AG10803 (cell line): Measurements from ENCODE around the gene KIF25.

Source experiments
- DNase-seq: peaks from one replicate; pipeline ENCODE4 v3.0.0; 2010; ENCODE audit warnings: low read depth
- H3K4me3 ChIP-seq: 2 replicates; pipeline ENCODE4 v1.5.1; 2011; ENCODE audit warnings: mild to moderate bottlenecking, low read length, control low read depth
- TF ChIP-seq, protein P1 (sequence below): conservative IDR thresholded peaks from 2 replicates; pipeline ENCODE4 v1.5.1; 2011; ENCODE audit warnings: mild to moderate bottlenecking, low read length, control low read depth, inconsistent platforms

KIF25 gene

DNA sequence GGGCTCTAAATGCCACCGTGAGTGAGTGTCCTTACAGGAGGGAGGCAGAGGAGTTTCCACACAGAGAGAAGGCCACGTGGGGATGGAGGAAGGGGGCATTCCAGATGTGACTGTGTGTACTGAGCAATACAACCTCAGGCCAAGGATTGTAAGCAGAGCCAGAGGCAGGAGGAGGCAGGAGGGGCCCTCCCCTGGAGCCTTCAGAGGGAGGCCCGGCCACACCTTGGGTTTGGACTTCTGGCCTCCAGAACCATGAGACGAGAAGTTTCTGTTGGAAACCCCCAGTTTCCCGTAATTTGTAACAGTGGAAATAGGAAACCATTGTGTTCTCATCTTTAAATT is 9.3 kb upstream of the KIF25 start:
- DNase-seq: peak; percentile 13
- TF ChIP-seq, protein P1, sequence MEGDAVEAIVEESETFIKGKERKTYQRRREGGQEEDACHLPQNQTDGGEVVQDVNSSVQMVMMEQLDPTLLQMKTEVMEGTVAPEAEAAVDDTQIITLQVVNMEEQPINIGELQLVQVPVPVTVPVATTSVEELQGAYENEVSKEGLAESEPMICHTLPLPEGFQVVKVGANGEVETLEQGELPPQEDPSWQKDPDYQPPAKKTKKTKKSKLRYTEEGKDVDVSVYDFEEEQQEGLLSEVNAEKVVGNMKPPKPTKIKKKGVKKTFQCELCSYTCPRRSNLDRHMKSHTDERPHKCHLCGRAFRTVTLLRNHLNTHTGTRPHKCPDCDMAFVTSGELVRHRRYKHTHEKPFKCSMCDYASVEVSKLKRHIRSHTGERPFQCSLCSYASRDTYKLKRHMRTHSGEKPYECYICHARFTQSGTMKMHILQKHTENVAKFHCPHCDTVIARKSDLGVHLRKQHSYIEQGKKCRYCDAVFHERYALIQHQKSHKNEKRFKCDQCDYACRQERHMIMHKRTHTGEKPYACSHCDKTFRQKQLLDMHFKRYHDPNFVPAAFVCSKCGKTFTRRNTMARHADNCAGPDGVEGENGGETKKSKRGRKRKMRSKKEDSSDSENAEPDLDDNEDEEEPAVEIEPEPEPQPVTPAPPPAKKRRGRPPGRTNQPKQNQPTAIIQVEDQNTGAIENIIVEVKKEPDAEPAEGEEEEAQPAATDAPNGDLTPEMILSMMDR: no peak
- no peak overlapping the region for H3K4me3 ChIP-seq

DNA sequence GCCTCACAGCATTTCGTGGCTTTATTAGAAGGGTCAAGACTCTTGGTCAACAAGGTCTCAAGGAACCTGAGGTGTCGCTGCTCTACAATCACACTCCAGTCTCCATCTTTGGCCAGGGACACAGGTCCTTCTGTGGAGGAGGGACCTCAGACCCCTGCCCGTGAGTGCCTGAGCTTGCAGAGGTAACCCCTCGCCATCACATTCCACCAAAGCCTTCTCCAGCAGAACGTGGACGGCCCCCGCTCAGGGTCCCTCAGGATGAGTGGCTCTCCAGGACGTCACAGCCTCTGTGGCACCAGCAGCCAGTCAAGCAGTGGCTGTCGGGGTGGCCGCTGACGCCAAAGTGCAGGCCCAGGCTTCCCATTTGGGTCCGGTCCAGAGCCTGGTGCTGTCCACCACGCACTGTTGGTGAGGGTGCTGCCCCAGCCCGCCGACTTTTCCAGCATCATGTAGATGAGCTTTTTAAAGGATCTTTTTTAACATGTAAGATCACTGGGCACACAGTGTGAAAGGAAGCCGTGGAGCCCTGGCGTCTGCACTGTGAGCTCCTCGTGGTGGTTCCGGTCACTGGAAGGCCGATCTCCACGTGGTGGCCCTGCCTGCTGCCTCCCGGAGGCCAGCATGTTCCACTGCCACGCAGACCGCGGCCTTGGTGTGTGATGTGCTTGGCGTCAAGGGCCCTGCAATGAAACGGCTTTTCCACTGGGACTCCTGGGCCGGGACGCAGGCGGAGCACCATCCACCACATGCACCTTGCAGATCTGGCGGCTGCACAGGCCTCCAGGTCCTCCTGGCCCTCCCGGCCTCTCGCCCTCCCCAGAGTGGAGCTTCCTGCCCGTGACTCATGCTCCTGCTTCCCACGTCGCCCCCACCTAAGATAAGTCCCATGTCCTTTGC is 8.3 kb upstream of the KIF25 start:
- DNase-seq: no peak
- TF ChIP-seq, protein P1: no peak
- no peak overlapping the region for H3K4me3 ChIP-seq

DNA sequence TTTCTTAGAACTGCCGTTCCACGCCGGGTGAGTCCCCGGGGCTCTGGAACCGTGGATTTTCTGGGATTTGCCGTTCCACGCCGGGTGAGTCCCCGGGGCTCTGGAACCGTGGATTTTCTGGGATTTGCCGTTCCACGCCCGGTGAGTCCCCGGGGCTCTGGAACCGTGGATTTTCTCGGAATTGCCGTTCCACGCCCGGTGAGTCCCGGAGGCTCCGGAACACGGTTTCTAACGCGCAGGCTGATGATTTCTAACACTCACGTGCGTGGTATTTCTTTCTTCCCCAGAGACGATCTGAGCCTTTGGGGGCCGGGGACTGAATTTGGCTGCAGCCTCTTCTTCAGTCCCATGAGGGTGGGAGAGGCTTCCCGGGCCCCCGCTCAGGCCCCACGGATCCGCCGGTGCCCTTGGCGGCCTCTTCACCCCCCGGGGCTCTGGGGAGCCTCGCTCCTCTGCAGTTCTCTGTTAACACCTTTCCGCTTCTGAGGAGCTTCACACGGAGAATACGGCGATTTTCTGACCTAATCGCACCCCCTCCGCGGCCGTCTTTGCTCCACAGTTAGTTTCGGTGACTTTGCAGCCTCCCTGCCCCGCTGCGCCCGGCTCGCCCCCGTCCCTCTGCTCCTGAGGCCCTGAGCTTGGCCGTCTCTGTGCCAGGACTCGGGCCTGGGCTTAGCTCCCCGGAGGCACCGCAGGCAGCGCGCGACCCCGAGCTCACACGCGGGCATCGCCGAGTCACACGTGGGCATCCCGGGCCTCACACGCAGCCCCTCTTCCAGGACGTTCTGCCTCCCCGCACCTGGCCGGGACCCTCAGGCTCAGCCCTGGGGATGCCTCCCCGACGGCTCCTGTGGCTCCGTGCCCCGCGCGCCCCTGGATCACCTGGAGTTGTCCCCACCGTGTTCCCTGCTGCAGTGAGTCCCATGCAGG is 7.2 kb upstream of the KIF25 start:
- H3K4me3 ChIP-seq: no peak overlapping the region
- TF ChIP-seq, protein P1: no peak
- no peak for DNase-seq

DNA sequence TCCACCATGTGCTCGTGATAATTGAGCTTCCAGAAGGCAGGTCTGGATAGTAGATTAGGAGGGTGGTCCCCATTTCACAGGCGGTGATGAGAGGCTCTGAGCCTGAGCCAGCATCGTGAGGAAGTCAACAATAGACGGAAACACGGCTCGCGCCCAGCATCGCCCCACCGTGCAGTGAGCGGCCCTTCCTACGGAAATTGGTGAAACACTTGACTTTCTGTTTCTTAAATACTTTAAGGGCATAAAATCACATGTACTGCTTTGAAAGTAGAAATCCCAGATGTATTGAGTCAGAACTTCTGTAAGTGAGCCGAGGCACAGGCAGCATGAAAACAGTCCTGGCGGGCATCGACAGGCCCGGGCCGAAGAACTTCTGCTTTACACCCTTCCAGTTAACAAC is 4.3 kb upstream of the KIF25 start:
- DNase-seq: no peak
- TF ChIP-seq, protein P1: no peak
- no peak overlapping the region for H3K4me3 ChIP-seq

DNA sequence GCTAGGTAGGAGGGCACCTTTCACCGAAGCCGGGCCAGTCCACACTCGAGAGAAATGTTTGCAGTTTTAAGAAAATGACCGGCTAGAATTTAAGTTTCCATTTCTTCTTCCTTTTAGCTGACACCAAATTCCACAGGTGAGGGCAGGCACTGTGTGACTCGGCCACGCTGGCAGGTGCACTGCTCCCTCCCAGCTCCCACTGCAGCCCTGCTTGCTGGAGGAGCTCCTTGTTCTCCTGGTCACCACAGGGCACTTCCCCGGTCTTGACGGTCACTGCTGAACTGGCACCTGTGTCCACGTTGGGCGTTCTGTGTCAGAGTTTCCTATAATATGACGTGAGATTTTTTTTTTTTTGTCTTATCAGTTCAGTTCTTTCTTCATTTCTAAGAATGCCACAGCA is 3.6 kb upstream of the KIF25 start:
- TF ChIP-seq, protein P1: no peak
- H3K4me3 ChIP-seq: no peak overlapping the region

DNA sequence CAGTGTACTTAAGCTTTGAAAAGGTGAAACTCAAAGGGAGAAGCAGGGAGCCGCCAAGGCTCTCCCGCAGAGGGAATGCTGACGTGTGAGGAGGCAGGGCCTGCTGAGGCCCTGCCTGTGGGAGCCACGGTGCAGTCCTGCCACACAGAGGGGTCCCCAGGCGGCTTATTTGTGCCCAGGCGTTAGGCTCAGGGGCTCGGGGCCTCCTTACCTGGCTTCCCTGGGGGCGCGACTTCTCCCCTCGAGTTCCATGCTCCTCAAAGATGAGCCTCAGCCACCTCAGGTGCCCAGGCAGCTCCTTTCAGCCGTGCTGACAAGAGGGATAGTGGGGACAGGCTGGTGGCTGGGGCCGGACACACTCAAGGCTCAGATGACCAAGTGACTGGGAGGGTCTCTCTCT is 2.2 kb upstream of the KIF25 start:
- TF ChIP-seq, protein P1: no peak
- no peak for DNase-seq
- no peak overlapping the region for H3K4me3 ChIP-seq

More for the DNA sequence above, 3.6 kb upstream of the KIF25 start:
- DNase-seq: no peak
